ENCODE results near the gene QSOX2.

DNA sequence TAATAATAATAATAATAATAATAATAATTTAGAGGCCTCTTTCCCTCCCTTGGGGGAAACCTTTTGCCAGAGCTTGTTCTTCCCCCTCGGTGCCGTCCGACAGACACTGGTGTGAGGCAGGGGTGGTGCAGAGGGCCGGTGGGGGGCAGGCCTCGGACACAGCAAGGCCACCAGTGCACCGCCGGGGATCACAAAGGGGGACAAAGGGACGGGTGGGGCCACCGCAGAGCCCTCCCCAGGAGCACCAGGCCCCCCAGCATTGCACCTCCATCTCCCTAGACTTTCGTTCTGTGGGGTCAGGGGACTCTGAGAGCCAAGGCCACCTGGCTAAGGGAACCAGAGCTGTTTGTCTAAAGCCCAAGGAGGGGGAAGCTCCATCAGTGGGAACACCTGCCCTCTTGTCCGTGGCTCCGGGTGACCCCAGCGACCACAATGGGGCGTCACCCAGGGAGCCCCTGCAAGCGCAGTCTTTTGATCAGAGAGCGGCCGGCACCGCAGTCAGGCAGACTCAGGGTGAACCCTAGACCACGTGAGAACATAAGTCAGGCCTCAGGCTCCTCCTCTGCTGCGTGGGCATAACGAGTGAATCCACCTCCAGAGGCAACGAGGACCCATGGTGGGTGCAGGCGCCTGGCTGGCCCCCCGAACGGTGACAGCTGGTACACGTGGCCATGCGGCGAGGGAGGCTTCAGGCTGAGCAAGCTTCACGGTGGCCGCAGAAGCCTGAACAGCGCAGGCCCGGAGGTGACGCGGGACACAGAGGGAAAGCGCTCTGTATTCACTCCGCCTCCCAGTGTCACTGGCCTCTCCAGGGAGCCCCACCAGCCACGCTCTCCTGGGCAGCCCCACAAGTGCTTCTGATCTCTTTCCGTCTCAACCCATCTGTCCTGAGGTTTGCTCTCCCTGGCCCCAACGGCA, 12.0 kb upstream of the QSOX2 start:
- TF ChIP-seq, protein P1, sequence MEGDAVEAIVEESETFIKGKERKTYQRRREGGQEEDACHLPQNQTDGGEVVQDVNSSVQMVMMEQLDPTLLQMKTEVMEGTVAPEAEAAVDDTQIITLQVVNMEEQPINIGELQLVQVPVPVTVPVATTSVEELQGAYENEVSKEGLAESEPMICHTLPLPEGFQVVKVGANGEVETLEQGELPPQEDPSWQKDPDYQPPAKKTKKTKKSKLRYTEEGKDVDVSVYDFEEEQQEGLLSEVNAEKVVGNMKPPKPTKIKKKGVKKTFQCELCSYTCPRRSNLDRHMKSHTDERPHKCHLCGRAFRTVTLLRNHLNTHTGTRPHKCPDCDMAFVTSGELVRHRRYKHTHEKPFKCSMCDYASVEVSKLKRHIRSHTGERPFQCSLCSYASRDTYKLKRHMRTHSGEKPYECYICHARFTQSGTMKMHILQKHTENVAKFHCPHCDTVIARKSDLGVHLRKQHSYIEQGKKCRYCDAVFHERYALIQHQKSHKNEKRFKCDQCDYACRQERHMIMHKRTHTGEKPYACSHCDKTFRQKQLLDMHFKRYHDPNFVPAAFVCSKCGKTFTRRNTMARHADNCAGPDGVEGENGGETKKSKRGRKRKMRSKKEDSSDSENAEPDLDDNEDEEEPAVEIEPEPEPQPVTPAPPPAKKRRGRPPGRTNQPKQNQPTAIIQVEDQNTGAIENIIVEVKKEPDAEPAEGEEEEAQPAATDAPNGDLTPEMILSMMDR (IDR thresholded peaks at IDR 0.05), result no peak
- TF ChIP-seq POLR2A (IDR thresholded peaks at IDR 0.05), result no peak

Measured in Peyer's patch (tissue), 4 donors.